GM12872 (cell line): Measurements from ENCODE around the gene PLEKHO1.

Experiments
- CTCF ChIP-seq: IDR thresholded peaks from 3 replicates; pipeline ENCODE4 v1.5.1; 2011; ENCODE audit warnings: low read depth, mild to moderate bottlenecking, low read length, moderate library complexity; ENCODE audit not compliant: insufficient read depth

PLEKHO1 gene

DNA sequence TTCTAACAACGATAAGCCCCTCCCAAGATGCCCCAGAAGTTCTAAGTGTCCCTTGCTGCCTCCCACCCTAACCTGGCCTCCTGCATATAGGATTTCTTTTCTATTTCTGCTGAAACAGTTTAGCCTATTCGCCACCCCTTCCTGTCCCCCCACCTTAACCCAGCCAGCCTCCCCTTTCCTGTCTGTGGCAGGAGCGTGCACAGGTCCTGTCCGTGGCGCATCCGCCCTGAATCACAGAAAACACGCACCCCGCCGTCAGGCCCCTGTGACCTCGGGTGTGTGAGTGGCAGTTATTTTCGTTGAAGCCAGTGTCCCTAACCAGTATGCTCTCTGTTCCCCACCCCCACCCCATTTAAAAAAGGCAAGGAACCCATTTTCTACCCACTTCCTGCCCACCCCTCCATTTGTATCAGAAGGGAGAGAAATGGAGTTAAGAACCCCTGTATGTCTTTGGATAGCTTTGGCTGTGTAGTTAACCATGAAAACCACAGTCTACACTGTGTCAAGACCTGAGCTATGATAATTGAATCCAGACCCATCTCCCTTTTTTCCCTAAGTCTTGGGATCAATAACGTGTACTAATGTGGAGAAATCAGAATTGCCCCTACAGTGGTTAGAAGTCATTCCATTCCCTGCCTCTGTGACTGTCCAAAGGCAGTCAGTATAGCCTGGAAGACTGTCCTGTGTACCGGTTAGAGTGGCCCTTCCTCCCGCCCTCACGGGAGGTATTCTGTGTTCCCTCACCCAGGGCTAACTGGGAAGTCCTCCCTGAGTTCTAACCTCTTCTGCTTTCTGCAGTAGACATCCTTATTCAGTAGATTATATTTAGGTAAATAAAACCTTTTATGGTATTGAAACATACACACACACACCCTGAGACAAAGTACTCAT is 1.8 kb downstream of the PLEKHO1 start:
- TF ChIP-seq CTCF: no peak

DNA sequence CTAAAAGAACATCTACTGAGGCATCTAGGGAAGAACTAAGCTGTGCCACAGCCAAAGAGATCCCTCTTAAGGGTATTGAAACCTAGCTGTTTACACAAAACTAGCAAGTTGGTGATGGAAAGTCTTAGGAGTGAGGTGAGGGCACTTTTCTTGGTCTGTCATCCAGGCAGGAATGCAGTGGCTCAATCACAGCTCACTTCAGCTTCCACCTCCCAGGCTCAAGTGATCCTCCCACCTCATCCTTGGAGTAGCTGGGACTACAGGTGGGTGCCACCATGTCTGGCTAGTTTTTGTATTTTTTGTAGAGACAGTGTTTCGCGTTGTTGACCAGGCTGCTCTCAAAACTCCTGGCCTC is 2.4 kb downstream of the PLEKHO1 start:
- TF ChIP-seq CTCF: no peak

DNA sequence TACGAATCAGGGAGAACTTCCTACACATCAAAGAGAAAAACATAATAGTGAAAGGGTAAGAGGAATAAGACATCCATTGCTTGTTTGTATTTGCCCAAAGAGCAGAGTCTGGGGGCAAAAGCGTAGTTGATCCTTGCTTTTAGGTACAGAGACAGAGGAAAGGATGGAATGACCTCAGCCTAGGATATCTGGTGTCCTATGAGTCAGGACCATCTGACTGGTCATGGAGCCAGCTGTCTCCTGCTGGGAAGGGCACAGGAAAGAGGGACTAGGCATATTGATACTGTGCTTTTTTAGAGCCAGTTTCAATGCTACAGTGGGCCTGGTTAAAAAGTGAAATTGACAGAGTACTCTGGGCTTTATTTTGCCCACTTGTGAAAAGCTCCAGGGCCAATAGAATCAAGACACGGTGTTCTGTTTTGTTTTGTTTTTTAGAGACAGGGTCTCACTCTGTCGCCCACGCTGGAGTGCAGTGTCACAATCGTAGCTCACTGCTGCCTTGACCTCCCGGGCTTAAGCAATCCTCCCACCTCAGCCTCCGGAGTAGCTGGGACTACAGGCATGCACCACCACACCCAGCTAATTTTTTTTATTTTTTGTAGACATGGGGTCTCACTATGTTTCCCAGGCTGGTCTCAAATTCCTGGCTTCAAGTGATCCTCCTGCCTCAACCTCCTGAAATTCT is 3.2 kb downstream of the PLEKHO1 start:
- TF ChIP-seq CTCF: no peak

DNA sequence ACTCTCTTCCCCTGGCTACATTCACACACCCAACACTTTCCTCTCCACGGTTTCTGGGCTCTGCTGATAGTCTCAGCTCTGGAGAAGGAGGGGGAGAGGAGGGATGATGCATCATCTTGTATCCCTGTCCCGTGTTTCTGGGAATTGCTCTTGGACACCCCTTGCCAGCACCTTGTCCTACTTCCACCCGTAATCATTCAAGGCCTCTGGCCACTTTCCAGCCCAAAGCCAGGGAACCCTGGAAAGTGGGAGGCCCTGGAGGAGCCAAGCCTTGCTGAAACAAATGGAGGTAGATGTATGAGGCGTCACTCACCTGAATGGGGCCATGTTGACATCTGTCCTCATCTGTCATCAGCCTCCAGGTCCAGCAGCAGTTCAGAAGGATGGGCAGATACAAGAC is 4.4 kb downstream of the PLEKHO1 start:
- TF ChIP-seq CTCF: no peak

- TF ChIP-seq CTCF: no peak
Measured at GRCh38 chr1:150155413-150156071, 5.8 kb downstream of the PLEKHO1 start.

DNA sequence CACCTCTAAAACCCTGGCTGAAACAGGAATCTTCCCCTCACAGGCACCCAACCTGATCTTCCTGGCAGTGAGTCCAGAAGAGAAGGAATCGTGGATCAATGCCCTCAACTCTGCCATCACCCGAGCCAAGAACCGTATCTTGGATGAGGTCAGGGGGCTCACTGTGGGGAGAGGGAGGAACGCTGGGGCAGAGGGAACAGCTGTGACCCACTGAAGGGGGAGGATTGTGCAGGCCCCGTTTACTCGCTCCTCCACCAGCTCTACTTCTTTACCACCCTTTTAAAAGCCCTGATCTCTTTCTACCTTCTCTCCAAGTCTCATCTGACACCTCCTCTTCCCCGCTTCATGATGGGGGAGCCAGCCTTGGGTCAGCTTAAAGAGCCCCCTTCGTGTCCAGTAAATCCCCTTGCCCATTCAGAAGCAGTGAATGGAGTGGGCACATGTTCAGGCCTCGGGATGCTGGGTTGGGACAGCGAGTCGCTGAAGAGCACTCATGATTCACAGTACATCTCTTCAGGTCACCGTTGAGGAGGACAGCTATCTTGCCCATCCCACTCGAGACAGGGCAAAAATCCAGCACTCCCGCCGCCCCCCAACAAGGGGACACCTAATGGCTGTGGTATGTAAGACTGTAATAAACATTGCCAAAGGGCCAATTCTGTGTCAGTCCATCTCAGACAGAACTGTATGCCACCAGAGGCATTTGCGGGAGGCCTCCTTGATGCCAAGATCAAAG is 7.3 kb downstream of the PLEKHO1 start:
- no peak for TF ChIP-seq CTCF

- no peak for TF ChIP-seq CTCF
Measured at GRCh38 chr1:150159550-150159949, 9.8 kb downstream of the PLEKHO1 start.
